Measurements from ENCODE around the gene ADAMTS12. TPM values are rescaled to one million over a fixed set of nuclear protein-coding genes. Genes with fewer than 3 reads are reported as not detected.

Gene ADAMTS12
- total RNA-seq, 6 experiments from 2014 or later, result 42.2 to 49.7 (median 47.2) TPM

DNA sequence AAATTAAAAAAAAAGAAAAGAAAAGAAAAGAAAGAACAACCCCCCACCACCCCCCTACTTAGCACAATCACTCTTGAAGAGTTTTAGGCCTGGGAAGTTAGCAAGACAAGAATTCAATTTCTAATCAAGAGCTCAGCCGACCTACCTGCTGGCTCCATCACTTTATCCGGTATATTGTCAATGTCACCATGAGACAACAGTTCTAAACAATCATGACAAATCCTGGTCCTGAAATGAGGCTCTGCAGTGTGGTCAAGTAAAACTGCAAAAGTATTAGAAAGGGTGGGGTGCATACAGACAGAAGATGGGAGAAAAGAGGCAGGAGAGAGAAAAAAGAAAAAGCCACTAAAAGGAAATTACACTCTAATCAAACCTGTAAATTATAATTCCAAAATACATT, 287.3 kb downstream of the ADAMTS12 start:
- H3K36me3 Mint-ChIP-seq (ENCODE audit: low read depth), result peaks cover 17% of the 10 kb centered on the region
- no peaks in the 10 kb centered on the region for H3K9me3 Mint-ChIP-seq
- DNase-seq, result no peak
- H3K4me1 Mint-ChIP-seq (ENCODE audit: low read depth), result peaks cover 7% of the 10 kb centered on the region
- no peak overlapping the region for H3K27ac Mint-ChIP-seq
- no peak overlapping the region for H3K4me3 Mint-ChIP-seq
- no peak for TF ChIP-seq CTCF (IDR thresholded peaks at IDR 0.05)
- H3K27me3 Mint-ChIP-seq (ENCODE audit: insufficient read depth), result no peaks in the 10 kb centered on the region; the same call in none of the 2 replicates

DNA sequence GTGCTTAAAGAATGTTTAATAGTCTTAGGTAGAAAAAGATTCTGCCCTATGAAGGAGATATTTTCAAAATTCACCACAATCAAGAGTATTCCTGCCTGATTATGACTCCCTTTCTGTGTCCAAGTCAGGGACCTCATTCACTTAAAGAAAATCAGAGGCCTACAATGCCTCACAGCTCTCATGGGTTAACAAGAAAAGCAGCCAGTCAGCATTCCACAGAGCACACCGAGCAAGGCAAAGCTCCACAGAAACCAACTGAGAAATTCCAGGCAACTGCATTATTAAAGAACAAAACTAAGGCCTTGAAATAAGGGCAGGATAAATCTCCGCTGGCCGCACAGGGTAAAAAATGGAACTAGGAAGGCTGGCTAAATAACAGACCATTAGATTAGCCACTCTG, 289.9 kb downstream of the ADAMTS12 start:
- no peak for DNase-seq
- H3K27ac Mint-ChIP-seq, result no peak overlapping the region
- H3K27me3 Mint-ChIP-seq (ENCODE audit: insufficient read depth), result no peaks in the 10 kb centered on the region; the same call in 1 of the 2 replicates
- H3K36me3 Mint-ChIP-seq (ENCODE audit: low read depth), result peaks cover 15% of the 10 kb centered on the region
- TF ChIP-seq CTCF (IDR thresholded peaks at IDR 0.05), result no peak
- H3K4me3 Mint-ChIP-seq, result no peak overlapping the region
- H3K4me1 Mint-ChIP-seq (ENCODE audit: low read depth), result no peaks in the 10 kb centered on the region
- H3K9me3 Mint-ChIP-seq, result no peaks in the 10 kb centered on the region

- H3K27me3 Mint-ChIP-seq (ENCODE audit: insufficient read depth), result no peaks in the 10 kb centered on the region
- H3K4me3 Mint-ChIP-seq, result no peak overlapping the region
- H3K36me3 Mint-ChIP-seq (ENCODE audit: low read depth), result peaks cover 8% of the 10 kb centered on the region
- no peak for DNase-seq
- peaks cover 5% of the 10 kb centered on the region; the same call in 1 of the 2 replicates for H3K4me1 Mint-ChIP-seq (ENCODE audit: low read depth)
- no peak overlapping the region for H3K27ac Mint-ChIP-seq
- no peaks in the 10 kb centered on the region for H3K9me3 Mint-ChIP-seq
- no peak for TF ChIP-seq CTCF (IDR thresholded peaks at IDR 0.05)
Observed at GRCh38 chr5:33595303-33595702, 296.5 kb downstream of the ADAMTS12 start.

DNA sequence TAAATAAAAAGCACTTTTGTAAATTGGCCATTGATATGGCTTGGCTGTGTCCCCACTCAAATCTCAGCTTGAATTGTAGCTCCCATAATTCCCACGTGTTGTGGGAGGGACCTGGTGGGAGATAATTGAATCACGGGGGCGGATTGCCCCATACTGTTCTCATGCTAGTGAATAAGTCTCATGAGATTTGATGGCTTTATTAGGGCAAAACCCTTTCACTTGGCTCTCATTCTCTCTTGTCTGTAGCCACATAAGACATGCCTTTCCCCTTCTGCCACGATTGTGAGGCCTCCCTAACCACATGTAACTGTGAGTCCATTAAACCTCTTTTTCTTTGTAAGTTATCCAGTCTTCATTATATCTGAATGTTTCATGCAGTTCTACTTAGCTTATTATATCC, 297.8 kb downstream of the ADAMTS12 start:
- no peak for TF ChIP-seq CTCF (IDR thresholded peaks at IDR 0.05)
- H3K9me3 Mint-ChIP-seq, result no peaks in the 10 kb centered on the region
- H3K36me3 Mint-ChIP-seq (ENCODE audit: low read depth), result peaks cover 8% of the 10 kb centered on the region
- peaks cover 5% of the 10 kb centered on the region; the same call in 1 of the 2 replicates for H3K4me1 Mint-ChIP-seq (ENCODE audit: low read depth)
- H3K27me3 Mint-ChIP-seq (ENCODE audit: insufficient read depth), result no peaks in the 10 kb centered on the region
- DNase-seq, result no peak
- H3K4me3 Mint-ChIP-seq, result no peak overlapping the region
- no peak overlapping the region for H3K27ac Mint-ChIP-seq

- H3K27me3 Mint-ChIP-seq (ENCODE audit: insufficient read depth), result no peaks in the 10 kb centered on the region
- H3K4me3 Mint-ChIP-seq, result no peak overlapping the region
- peaks cover 5% of the 10 kb centered on the region; the same call in 1 of the 2 replicates for H3K4me1 Mint-ChIP-seq (ENCODE audit: low read depth)
- TF ChIP-seq CTCF (IDR thresholded peaks at IDR 0.05), result no peak
- no peaks in the 10 kb centered on the region for H3K9me3 Mint-ChIP-seq
- H3K36me3 Mint-ChIP-seq (ENCODE audit: low read depth), result peaks cover 18% of the 10 kb centered on the region
- DNase-seq, result no peak
- no peak overlapping the region for H3K27ac Mint-ChIP-seq
Observed at GRCh38 chr5:33592245-33592644, 299.5 kb downstream of the ADAMTS12 start.
